Fibroblast of pulmonary artery (primary cell): Measurements from ENCODE around the gene CTSW.

Experiments used
- DNase-seq: peaks from one replicate; pipeline ENCODE4 v3.0.0-alpha.2; 2010; ENCODE audit warnings: low read depth
- H3K4me3 ChIP-seq: replicated peaks from 2 replicates; pipeline ENCODE4 v1.5.1; 2011; ENCODE audit warnings: low read depth, mild to moderate bottlenecking, control low read depth, low read length, moderate library complexity
- CTCF ChIP-seq: IDR thresholded peaks from 2 replicates; pipeline ENCODE4 v1.5.1; 2011; ENCODE audit warnings: mild to moderate bottlenecking, control low read depth, low read length, inconsistent platforms; ENCODE audit errors: missing control alignments

Gene CTSW

DNA sequence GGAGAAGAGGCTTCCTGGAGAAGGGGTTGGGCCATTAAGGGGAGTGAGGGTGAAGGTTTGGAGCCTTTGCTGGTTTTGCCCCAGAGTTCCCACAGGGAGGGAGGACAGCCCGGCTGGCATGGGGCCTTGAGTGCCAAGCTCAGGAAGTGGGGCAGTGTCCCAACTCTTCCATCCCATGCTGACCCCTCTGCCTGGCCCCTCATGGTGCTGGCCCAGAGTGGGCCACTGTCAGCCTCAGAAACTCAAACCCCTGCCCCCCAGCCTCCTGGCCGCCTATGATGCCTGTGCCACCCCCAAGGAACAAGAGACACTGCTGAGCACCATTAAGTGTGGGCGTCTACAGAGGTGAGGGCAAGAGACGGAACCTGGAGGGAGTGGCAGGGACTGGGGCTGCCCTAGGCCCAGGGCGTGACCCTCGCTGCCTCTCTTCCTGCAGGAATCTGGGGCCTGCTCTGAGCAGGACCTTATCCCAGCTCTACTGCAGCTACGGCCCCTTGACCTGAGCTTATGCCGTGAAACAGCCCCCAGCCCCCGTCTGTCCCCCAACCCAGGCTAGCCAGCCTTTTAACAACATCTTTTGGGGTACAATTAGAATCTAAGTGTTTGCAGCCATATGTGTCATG, 14.0 kb upstream of the CTSW start:
- no peak for DNase-seq
- TF ChIP-seq CTCF: no peak
- H3K4me3 ChIP-seq: no peak overlapping the region

DNA sequence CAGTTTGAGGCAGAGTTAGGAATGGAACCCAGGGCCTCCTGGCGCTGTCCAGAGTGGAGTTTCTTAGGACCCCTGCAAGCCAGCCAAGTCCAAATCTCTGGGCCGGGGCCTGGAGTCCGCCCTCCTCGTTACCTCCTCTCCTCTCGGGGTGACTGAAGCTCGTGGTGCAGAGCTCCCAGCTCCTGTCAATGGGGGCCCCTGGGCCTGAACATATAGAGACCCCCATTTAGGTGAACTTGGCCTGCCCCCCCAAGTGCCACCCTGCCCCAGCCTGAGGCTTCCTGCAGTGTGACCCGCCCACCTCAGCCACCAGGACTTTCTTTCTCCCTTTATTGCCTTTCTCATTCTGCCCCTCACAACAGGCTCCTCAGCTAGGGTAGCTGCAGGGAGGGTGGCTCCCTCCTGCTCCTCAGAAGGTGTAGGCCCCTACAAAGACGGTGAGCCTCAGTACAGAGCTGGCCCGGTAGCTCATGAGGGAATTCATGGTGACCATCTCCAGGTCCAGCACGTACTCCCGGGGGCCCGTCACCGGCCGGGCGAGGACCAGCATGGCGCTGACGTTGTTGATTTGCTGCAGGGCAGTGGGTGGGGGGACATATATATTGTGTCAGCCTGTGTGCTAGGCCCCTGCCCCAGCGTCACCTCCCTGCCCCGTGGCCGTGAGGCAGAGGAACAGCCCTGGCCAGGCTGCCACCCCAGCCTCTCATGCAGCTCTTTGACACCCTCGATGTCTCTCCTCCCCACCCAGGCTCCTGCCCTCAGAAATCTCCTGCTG, 12.9 kb upstream of the CTSW start:
- no peak for TF ChIP-seq CTCF
- DNase-seq: no peak
- no peak overlapping the region for H3K4me3 ChIP-seq

DNA sequence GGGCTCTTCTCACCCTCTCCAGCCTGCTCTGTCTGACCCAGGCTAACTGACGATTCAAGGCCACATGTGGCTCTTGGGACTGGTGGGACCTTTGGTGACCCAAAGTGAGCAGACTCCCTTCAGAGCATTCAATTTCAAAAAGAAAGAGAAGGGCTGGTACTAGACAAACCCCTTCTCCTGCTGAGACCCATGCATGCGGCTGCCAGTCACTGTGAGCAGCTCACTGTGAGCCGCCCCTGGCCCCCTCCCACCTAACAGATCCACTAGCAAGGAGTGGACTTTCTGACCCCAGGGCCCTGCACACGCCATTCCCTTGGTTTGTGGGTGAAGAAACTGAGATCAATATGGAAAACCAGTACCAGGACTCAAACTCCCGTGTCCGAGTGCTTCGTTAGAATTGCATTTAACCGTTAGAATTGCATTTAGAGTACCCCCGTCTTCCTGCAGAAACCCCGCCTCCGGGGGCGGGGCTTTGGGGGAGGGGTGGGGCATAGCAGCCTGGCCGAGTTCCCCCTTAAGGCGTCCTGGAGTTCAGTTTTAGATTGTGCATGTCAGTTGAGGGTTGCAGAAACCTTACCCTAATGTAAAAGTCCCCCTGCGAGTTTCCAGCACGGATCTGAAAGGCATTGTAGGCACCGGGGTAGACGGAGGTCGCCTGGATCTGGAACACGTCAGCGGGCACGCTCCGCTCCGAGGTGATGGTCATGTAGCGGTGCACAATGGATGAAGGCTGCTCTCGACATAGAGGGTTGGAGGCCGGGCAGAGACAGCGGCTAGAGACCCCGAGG, 12.2 kb upstream of the CTSW start:
- no peak for TF ChIP-seq CTCF
- H3K4me3 ChIP-seq: no peak overlapping the region
- DNase-seq: no peak

DNA sequence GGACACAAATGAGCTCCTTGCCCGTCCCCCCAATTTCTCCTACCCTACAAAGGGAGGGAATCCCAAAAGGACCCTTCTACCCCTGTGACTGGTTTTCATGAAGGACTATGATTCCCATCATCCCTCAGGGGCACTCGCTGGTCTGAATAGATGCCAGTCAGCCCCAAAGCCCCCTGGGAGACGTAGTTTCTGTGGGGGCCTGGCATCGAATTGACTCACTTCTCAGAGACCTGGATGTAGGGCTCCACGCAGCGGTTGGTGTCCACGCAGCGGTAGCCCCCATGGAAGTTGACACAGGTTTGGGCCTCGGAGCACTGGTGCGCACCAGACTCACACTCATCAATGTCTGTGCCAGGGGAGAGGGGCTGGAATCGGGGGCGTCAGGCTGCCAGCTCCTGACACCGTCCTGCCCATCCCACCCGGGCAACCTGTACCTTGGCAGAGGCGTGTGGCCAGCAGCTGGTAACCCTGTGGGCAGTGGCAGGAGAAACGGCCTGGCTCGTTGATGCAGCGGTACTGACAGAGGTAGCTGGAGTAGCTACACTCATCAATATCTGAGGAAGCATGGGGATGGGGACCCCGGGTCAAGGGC, 11.5 kb upstream of the CTSW start:
- TF ChIP-seq CTCF: no peak
- no peak for DNase-seq
- no peak overlapping the region for H3K4me3 ChIP-seq

- no peak overlapping the region for H3K4me3 ChIP-seq
- no peak for DNase-seq
- TF ChIP-seq CTCF: no peak
These were observed 10.7 kb upstream of the CTSW start for GRCh38 chr11:65868907-65869306.

GRCh38 chr11:65869643-65870306, 9.9 kb upstream of the CTSW start:
- no peak for TF ChIP-seq CTCF
- H3K4me3 ChIP-seq: no peak overlapping the region
- no peak for DNase-seq
